HG02623 (cell line): ENCODE results near the gene GUCY1A1.
A peak's percentile ranks its signal among the peaks of the same experiment; 100 is the strongest.
"Not testable (repeated sequence)": the region's sequence is repeated elsewhere in the genome, so short reads cannot be mapped to it uniquely, and the experiment has no call there.

Experiments
- ATAC-seq: cut with Tn5 transposase; IDR thresholded peaks from one replicate; pipeline ENCODE4 v1.9.1; 2021; ENCODE audit warnings: moderate library complexity; ENCODE audit not compliant: unreplicated experiment

The GUCY1A1 gene, protein sequence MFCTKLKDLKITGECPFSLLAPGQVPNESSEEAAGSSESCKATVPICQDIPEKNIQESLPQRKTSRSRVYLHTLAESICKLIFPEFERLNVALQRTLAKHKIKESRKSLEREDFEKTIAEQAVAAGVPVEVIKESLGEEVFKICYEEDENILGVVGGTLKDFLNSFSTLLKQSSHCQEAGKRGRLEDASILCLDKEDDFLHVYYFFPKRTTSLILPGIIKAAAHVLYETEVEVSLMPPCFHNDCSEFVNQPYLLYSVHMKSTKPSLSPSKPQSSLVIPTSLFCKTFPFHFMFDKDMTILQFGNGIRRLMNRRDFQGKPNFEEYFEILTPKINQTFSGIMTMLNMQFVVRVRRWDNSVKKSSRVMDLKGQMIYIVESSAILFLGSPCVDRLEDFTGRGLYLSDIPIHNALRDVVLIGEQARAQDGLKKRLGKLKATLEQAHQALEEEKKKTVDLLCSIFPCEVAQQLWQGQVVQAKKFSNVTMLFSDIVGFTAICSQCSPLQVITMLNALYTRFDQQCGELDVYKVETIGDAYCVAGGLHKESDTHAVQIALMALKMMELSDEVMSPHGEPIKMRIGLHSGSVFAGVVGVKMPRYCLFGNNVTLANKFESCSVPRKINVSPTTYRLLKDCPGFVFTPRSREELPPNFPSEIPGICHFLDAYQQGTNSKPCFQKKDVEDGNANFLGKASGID

GRCh38 chr4:155666344-155667221 lies at the start of gene GUCY1A1:
Gene GUCY1A1, plus strand, starts transcription at chr4:155666848. Its CDS starts 30,020 bp downstream, at chr4:155696868.
- no peak for ATAC-seq

GRCh38 chr4:155617296-155617695 lies 49.4 kb upstream of the GUCY1A1 start:
- no peak for ATAC-seq

GRCh38 chr4:155618183-155618838 lies 48.3 kb upstream of the GUCY1A1 start:
- no peak for ATAC-seq

GRCh38 chr4:155620637-155621036 lies 46.0 kb upstream of the GUCY1A1 start:
- ATAC-seq, result no peak

- ATAC-seq, result peak; percentile 94
Observed at GRCh38 chr4:155624478-155624877, 42.2 kb upstream of the GUCY1A1 start.

DNA sequence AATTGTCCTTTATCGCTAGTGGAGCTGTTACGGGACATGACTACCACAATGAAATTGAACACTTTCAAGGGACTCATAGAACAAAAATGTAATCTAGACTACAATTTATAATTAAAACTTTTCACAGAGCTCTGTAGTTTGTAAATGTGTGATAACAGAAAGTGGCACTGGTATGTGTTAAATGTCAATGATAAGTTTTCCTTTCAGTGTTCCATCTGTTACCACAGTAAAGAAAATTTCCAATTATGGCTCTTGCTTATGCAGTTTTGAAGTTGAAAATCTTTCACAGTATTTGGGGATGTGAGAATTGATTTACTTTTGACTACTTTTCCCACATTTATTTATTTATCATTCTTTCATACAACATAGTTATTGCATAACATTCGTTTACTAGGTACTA lies 40.1 kb upstream of the GUCY1A1 start:
- no peak for ATAC-seq

GRCh38 chr4:155629183-155629825 lies 37.3 kb upstream of the GUCY1A1 start:
- no peak for ATAC-seq

- ATAC-seq, result no peak
Observed at GRCh38 chr4:155629956-155630355, 36.7 kb upstream of the GUCY1A1 start.

GRCh38 chr4:155632310-155632840 lies 34.3 kb upstream of the GUCY1A1 start:
- ATAC-seq, result no peak

GRCh38 chr4:155638195-155638965 lies 28.3 kb upstream of the GUCY1A1 start:
- no peak for ATAC-seq

DNA sequence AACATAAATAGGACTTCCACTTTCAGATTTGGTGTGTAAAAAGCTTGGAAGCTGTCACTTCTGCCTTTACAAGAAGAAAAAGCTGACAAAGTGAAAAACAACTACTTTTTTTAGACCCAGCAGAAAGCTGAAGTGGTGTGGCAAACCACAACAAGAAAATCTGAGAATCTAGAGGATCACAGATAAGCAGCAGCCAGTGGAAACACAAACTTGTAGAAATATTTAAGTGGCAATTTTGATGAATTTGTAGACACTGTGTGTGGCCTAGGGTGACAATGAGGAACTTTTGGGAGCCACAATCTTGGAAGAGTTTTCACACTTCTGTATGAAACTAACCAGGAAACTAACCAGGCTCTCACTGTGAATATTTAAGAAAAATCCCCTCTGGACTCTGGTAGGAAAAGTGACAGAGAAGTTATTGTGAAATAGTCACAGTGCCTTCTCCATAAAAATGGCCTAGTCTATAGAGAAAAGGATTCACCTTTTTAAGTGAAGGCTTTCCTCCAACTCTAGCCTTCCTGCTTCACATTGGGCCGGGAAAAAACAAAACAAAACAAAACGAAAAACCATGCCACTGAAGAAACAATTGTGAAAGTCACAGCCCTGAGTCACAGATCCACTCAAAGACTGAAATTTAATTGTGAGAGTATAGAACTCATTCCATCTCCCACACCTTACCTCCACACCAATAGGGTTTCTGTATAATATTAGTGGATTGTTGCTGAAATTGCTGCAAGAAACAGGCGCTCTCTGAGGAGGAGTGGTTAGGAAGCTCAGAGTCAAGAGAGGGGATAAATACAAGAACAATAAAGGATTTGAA lies 26.7 kb upstream of the GUCY1A1 start:
- peak; percentile 84 for ATAC-seq

DNA sequence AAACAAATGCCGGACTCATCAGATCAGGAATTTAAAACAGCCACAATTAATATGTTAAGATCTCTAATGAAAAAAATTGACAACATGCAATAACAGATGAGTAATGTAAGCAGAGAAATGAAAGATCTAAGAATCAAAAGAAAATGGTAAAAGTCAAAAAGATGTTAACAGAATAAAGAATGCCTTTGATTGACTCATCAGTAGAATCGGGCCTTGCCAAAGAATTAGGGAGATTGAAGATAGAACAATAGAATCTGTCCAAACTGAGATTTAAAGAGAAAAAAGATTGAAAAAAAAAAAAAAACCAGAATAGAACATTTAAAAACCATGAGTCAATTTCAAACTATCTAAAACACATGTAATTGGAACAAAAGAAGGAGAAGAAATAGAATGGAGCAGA lies 25.9 kb upstream of the GUCY1A1 start:
- no peak for ATAC-seq

GRCh38 chr4:155643087-155643486 lies 23.6 kb upstream of the GUCY1A1 start:
- ATAC-seq, result no peak

GRCh38 chr4:155646001-155646400 lies 20.6 kb upstream of the GUCY1A1 start:
- ATAC-seq, result no peak

DNA sequence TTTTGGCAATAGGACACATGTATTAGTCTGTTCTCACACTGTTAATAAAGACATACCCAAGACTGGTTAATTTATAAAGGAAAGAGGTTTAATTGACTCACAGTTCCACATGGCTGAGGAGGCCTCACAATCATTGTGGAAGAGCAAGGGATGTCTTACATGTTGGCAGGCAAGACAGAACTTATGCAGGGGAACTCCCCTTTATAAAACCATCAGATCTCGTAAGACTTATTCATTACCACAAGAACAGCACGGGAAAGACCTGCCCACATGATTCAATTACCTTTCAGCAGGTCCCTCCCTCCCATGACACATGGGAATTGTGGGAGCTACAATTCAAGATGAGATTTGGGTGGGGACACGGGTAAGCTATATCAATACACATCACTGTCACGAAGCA lies 15.9 kb upstream of the GUCY1A1 start:
- ATAC-seq, result not testable (repeated sequence)

- ATAC-seq, result no peak
Observed at GRCh38 chr4:155653052-155653451, 13.6 kb upstream of the GUCY1A1 start.

- ATAC-seq, result no peak
Observed at GRCh38 chr4:155656025-155656424, 10.6 kb upstream of the GUCY1A1 start.

- ATAC-seq, result no peak
Observed at GRCh38 chr4:155657169-155657568, 9.5 kb upstream of the GUCY1A1 start.
